Natural killer cell (primary cell): ENCODE measurements around the gene TTLL11. TPM values are rescaled to one million over a fixed set of nuclear protein-coding genes. Genes with fewer than 3 reads are reported as not detected.

ENCODE experiments used
- ATAC-seq, 3 donors: fragments of 150-1000 bp in 2 of 3; fragments of 200-7000 bp in 1 of 3; cut with Tn5 transposase; 1 replicate in 1 of 3; 2 replicates in 2 of 3; pipeline ENCODE4 v1.10.0; 2021; ENCODE audit warnings: mild to moderate bottlenecking in 2 of 3, moderate library complexity in 2 of 3
- DNase-seq, 2 donors: peaks; one replicate each; pipeline versions ENCODE4 v3.0.0 to v3.0.0-alpha.2; 2013 to 2021; ENCODE audit warnings: mixed read lengths in 1 of 2
- H3K27ac ChIP-seq: one replicate; pipeline ENCODE4 v1.5.1; 2013; ENCODE audit warnings: mild to moderate bottlenecking, low read length
- H3K27me3 ChIP-seq: one replicate; pipeline ENCODE4 v1.6.1; 2013; ENCODE audit warnings: low read length; ENCODE audit not compliant: control insufficient read depth, insufficient read depth
- H3K36me3 ChIP-seq: one replicate; pipeline ENCODE4 v1.6.1; 2013; ENCODE audit warnings: low read length; ENCODE audit not compliant: control insufficient read depth, insufficient read depth
- H3K4me1 ChIP-seq: one replicate; pipeline ENCODE4 v1.6.1; 2013; ENCODE audit warnings: low read length; ENCODE audit not compliant: control insufficient read depth, insufficient read depth
- H3K4me3 ChIP-seq: one replicate; pipeline ENCODE4 v1.5.1; 2013; ENCODE audit warnings: low read length
- H3K9me3 ChIP-seq: one replicate; pipeline ENCODE4 v1.6.1; 2013; ENCODE audit warnings: low read length; ENCODE audit not compliant: control insufficient read depth, insufficient read depth
- H3K27ac Mint-ChIP-seq, 2 donors: one replicate each; pipeline ENCODE4 v1.8.0; 2022; ENCODE audit warnings: mild to moderate bottlenecking in 2 of 2, mixed read lengths in 2 of 2, moderate library complexity in 1 of 2
- H3K27me3 Mint-ChIP-seq, 2 donors: one replicate each; pipeline ENCODE4 v1.8.0; 2022; ENCODE audit warnings: low read depth in 2 of 2, mixed read lengths in 2 of 2
- H3K36me3 Mint-ChIP-seq: one replicate; pipeline ENCODE4 v1.8.0; 2022; ENCODE audit warnings: mixed read lengths
- H3K4me1 Mint-ChIP-seq, 2 donors: one replicate each; pipeline ENCODE4 v1.8.0; 2022; ENCODE audit warnings: mixed read lengths in 2 of 2
- H3K4me3 Mint-ChIP-seq: one replicate; pipeline ENCODE4 v1.8.0; 2022; ENCODE audit warnings: mild to moderate bottlenecking, moderate library complexity, mixed read lengths
- H3K9me3 Mint-ChIP-seq, 2 donors: one replicate each; pipeline ENCODE4 v1.8.0; 2022; ENCODE audit warnings: mixed read lengths in 2 of 2
- CTCF ChIP-seq: fragments of 200-600 bp; IDR thresholded peaks from one replicate; pipeline ENCODE4 v1.8.0; 2022; ENCODE audit warnings: antibody characterized with exemption
- WGBS: methylation state at CpG from one replicate; pipeline ENCODE4 v1.1.7; 2013; ENCODE audit warnings: missing lambda C conversion rate; ENCODE audit not compliant: insufficient coverage; 5-methylcytosine and 5-hydroxymethylcytosine counted together
- intact Hi-C: fragments of 100-400 bp; cut with micrococcal nuclease; formaldehyde crosslinking; loops from one replicate; pipeline ENCODE4 v1.14.2; 2022
- total RNA-seq, 4 donors: library from RNA; stranded (reverse); fragments of 120-200 nt in 1 of 4; gene quantifications; one replicate each; pipeline versions ENCODE4 v1.2.3 to v1.2.4, GENCODE V29; 2013 to 2022

TTLL11 gene
- total RNA-seq, 3 donors from 2014 or later (not counting 1 experiment from before 2014, with no cell fraction given), result 3.4 to 4.6 (median 3.6) TPM

- no peak overlapping the region for H3K4me3 ChIP-seq
- no peak overlapping the region for H3K27ac Mint-ChIP-seq
- H3K4me3 Mint-ChIP-seq, result no peak overlapping the region
- no peak for TF ChIP-seq CTCF
- no peaks in the 10 kb centered on the region for H3K4me1 ChIP-seq
- H3K27ac ChIP-seq, result no peak overlapping the region
- ATAC-seq (no peak), DNase-seq (no peak)
- H3K4me1 Mint-ChIP-seq, result peaks cover 0 to 5% of the 10 kb centered on the region in 2 donors
- no peaks in the 10 kb centered on the region for H3K9me3 ChIP-seq
- intact Hi-C loops, result no loop called here
- no peaks in the 10 kb centered on the region for H3K27me3 Mint-ChIP-seq
- H3K36me3 Mint-ChIP-seq, result no peaks in the 10 kb centered on the region
- H3K27me3 ChIP-seq, result no peaks in the 10 kb centered on the region
- 90% methylated on average over 3 of the region's 5 CpGs for WGBS
- no peaks in the 10 kb centered on the region for H3K9me3 Mint-ChIP-seq
- no peaks in the 10 kb centered on the region for H3K36me3 ChIP-seq
Measured at GRCh38 chr9:121892706-121893105, 200.4 kb downstream of the TTLL11 start.

GRCh38 chr9:121890746-121891145, 202.4 kb downstream of the TTLL11 start:
- no peaks in the 10 kb centered on the region for H3K4me1 ChIP-seq
- no peak for TF ChIP-seq CTCF
- no peaks in the 10 kb centered on the region for H3K4me1 Mint-ChIP-seq
- no peak for ATAC-seq
- no peaks in the 10 kb centered on the region for H3K27me3 ChIP-seq
- H3K36me3 ChIP-seq, result no peaks in the 10 kb centered on the region
- no peak overlapping the region for H3K4me3 Mint-ChIP-seq
- H3K9me3 ChIP-seq, result no peaks in the 10 kb centered on the region
- no peak for DNase-seq
- no peak overlapping the region for H3K4me3 ChIP-seq
- H3K27ac ChIP-seq, result no peak overlapping the region
- 87% methylated on average over 2 of the region's 2 CpGs for WGBS
- no peak overlapping the region for H3K27ac Mint-ChIP-seq
- no peaks in the 10 kb centered on the region for H3K9me3 Mint-ChIP-seq
- intact Hi-C loops, result no loop called here
- no peaks in the 10 kb centered on the region for H3K36me3 Mint-ChIP-seq
- H3K27me3 Mint-ChIP-seq, result no peaks in the 10 kb centered on the region

GRCh38 chr9:121889990-121890563, 203.0 kb downstream of the TTLL11 start:
- H3K4me3 Mint-ChIP-seq, result no peak overlapping the region
- H3K9me3 Mint-ChIP-seq, result no peaks in the 10 kb centered on the region
- H3K36me3 Mint-ChIP-seq, result no peaks in the 10 kb centered on the region
- intact Hi-C loops, result no loop called here
- no peak overlapping the region for H3K27ac Mint-ChIP-seq
- DNase-seq (no peak), ATAC-seq (no peak)
- Histone ChIP-seq H3K9me3 (no peaks in the 10 kb centered on the region), H3K4me1 (no peaks in the 10 kb centered on the region), H3K36me3 (no peaks in the 10 kb centered on the region), H3K27me3 (no peaks in the 10 kb centered on the region), H3K4me3 (no peak overlapping the region), H3K27ac (no peak overlapping the region)
- H3K4me1 Mint-ChIP-seq, result no peaks in the 10 kb centered on the region
- TF ChIP-seq CTCF, result no peak
- H3K27me3 Mint-ChIP-seq, result no peaks in the 10 kb centered on the region
- 98% methylated on average over 2 of the region's 2 CpGs for WGBS

GRCh38 chr9:121888438-121888775, 204.7 kb downstream of the TTLL11 start:
- no peak for TF ChIP-seq CTCF
- WGBS, result 84% methylated on average over 4 of the region's 4 CpGs
- Histone ChIP-seq H3K4me3 (no peak overlapping the region), H3K36me3 (no peaks in the 10 kb centered on the region), H3K4me1 (no peaks in the 10 kb centered on the region), H3K27me3 (no peaks in the 10 kb centered on the region), H3K9me3 (no peaks in the 10 kb centered on the region), H3K27ac (no peak overlapping the region)
- DNase-seq (no peak), ATAC-seq (no peak)
- Mint-ChIP-seq H3K4me1 (no peaks in the 10 kb centered on the region), H3K9me3 (no peaks in the 10 kb centered on the region), H3K27me3 (no peaks in the 10 kb centered on the region), H3K36me3 (no peaks in the 10 kb centered on the region), H3K27ac (no peak overlapping the region), H3K4me3 (no peak overlapping the region)
- intact Hi-C loops, result no loop called here
